ENCODE results near the gene SOST. TPM values are rescaled to one million over a fixed set of nuclear protein-coding genes. Genes with fewer than 3 reads are reported as not detected.

SOST gene
- total RNA-seq, 2 experiments from 2014 or later: not detected

- no peak overlapping the region for H3K27ac Mint-ChIP-seq
- no peak for DNase-seq
- no peaks in the 10 kb centered on the region for H3K4me1 Mint-ChIP-seq
- no peaks in the 10 kb centered on the region for H3K9me3 Mint-ChIP-seq
- no peak overlapping the region for H3K4me3 Mint-ChIP-seq
- peaks cover 10% of the 10 kb centered on the region for H3K27me3 Mint-ChIP-seq
- no peaks in the 10 kb centered on the region for H3K36me3 Mint-ChIP-seq
Measured at GRCh38 chr17:43736389-43736788, 22.2 kb downstream of the SOST start.

DNA sequence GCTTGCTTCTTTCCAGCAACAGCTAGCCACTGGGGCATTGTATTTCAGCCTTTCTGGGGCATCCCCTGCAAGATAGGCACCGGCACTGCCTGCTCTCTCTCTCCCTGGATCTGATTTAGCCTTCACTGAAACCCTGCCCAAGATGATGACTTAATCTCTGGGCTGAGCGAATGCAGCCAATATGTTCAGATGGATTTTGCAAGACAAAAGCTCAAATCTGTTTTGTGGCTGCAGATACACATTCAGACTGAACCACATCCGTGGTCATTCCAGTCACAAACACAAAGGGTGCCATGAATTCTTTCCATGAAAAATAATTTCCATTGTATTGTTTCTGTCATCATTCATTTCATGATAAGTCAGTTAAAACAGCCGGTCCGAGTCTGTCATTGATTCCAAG is 24.2 kb downstream of the SOST start:
- Mint-ChIP-seq H3K9me3 (no peaks in the 10 kb centered on the region), H3K4me1 (no peaks in the 10 kb centered on the region), H3K27ac (no peak overlapping the region), H3K4me3 (no peak overlapping the region), H3K27me3 (peaks cover 4% of the 10 kb centered on the region), H3K36me3 (no peaks in the 10 kb centered on the region)
- no peak for DNase-seq

DNA sequence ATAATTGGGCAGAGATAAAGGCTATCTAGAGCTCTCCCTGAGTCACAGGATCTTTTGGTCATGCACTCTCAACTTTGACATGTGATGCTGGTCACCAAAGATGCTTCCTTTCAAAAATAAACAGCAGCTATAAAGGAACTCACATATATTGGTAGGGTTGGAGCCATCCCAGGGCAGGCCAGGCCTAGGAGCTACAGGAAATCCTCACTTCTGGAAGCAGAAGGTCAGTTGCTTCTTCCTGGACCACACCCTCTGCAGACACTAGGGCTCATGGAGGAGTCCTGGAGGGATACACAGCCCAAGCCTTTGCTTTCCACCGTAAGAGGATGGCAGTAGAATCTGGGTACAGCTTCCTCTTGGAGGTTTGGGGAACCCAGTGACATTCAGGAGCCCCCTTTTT is 24.6 kb downstream of the SOST start:
- no peaks in the 10 kb centered on the region for H3K4me1 Mint-ChIP-seq
- DNase-seq: no peak
- H3K9me3 Mint-ChIP-seq: no peaks in the 10 kb centered on the region
- H3K36me3 Mint-ChIP-seq: no peaks in the 10 kb centered on the region
- H3K27ac Mint-ChIP-seq: no peak overlapping the region
- H3K27me3 Mint-ChIP-seq: no peaks in the 10 kb centered on the region
- H3K4me3 Mint-ChIP-seq: no peak overlapping the region

DNA sequence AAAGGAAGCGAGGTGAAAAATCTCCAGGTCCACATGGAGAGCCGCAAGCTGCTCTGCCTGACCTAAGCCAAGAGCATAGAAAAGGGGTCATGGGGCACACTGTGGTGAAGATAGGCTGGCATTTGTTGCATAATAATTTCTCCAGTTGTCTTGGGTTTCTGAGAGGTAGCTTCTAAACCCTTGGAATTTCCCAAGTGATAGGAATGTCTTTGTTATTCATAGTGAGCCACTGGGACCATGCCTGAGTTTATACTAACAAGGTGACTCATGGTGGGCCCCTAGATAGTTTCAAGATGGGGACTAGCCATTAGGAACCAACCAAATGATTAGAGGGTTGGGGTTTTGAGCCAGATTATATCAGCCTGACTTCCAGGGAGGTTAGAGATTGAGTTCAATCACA is 25.6 kb downstream of the SOST start:
- Mint-ChIP-seq H3K36me3 (no peaks in the 10 kb centered on the region), H3K4me1 (no peaks in the 10 kb centered on the region), H3K9me3 (no peaks in the 10 kb centered on the region), H3K4me3 (no peak overlapping the region), H3K27ac (no peak overlapping the region), H3K27me3 (no peaks in the 10 kb centered on the region)
- no peak for DNase-seq

GRCh38 chr17:43728081-43728480 is 30.5 kb downstream of the SOST start:
- no peaks in the 10 kb centered on the region for H3K36me3 Mint-ChIP-seq
- no peaks in the 10 kb centered on the region for H3K27me3 Mint-ChIP-seq
- no peaks in the 10 kb centered on the region for H3K4me1 Mint-ChIP-seq
- no peak for DNase-seq
- no peaks in the 10 kb centered on the region for H3K9me3 Mint-ChIP-seq
- no peak overlapping the region for H3K27ac Mint-ChIP-seq
- H3K4me3 Mint-ChIP-seq: no peak overlapping the region

- DNase-seq: no peak
- peaks cover 14% of the 10 kb centered on the region for H3K4me1 Mint-ChIP-seq
- no peak overlapping the region for H3K27ac Mint-ChIP-seq
- H3K36me3 Mint-ChIP-seq: peaks cover 2% of the 10 kb centered on the region
- H3K9me3 Mint-ChIP-seq: peaks cover 1% of the 10 kb centered on the region
- no peaks in the 10 kb centered on the region for H3K27me3 Mint-ChIP-seq
- H3K4me3 Mint-ChIP-seq: no peak overlapping the region
Measured at GRCh38 chr17:43723697-43724359, 34.8 kb downstream of the SOST start.

DNA sequence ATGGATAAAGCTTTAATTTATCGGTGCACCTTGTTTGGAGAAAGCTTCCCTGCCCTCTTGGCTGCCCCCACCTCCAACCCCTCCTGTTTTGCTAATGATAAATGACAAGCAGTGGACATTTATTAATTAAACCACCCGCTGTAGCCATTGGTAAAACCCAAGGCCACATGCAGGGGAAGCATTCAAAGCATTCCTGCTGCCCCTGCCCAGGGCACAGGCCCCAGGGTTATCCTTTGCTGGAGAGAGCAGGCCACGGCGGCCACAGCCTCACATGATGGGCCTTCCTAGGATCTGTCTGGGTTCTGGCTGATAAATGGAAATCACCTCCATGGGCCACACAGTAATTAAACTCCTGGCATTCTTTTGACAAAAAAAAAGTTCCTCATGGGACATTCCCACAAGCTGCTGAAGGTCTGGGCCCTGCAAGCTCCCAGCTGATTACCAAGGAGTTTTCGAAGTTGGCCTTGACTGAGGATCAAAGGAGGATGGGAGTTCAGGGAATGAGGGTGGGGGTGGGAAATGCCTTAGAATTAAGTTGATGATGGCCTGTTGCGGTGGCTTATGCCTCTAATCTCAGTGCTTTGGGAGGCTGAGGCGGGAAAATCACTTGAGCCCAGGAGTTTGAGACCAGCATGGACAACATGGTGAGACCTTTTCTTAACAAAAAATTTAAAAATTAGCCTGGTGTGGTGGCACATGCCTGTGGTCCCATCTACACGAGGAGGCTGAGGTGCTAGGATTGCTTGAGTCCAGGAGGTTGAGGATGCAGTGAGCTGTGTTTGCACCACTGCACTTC is 35.5 kb downstream of the SOST start:
- peaks cover 14% of the 10 kb centered on the region for H3K4me1 Mint-ChIP-seq
- no peak overlapping the region for H3K27ac Mint-ChIP-seq
- no peak overlapping the region for H3K4me3 Mint-ChIP-seq
- no peak for DNase-seq
- H3K36me3 Mint-ChIP-seq: peaks cover 2% of the 10 kb centered on the region
- no peaks in the 10 kb centered on the region for H3K27me3 Mint-ChIP-seq
- H3K9me3 Mint-ChIP-seq: peaks cover 1% of the 10 kb centered on the region

- H3K27me3 Mint-ChIP-seq: no peaks in the 10 kb centered on the region
- no peak overlapping the region for H3K4me3 Mint-ChIP-seq
- H3K9me3 Mint-ChIP-seq: peaks cover 1% of the 10 kb centered on the region
- H3K36me3 Mint-ChIP-seq: peaks cover 2% of the 10 kb centered on the region
- DNase-seq: no peak
- peaks cover 14% of the 10 kb centered on the region for H3K4me1 Mint-ChIP-seq
- no peak overlapping the region for H3K27ac Mint-ChIP-seq
Measured at GRCh38 chr17:43722269-43722619, 36.3 kb downstream of the SOST start.

GRCh38 chr17:43721537-43722268 is 36.9 kb downstream of the SOST start:
- Mint-ChIP-seq H3K27ac (no peak overlapping the region), H3K9me3 (peaks cover 1% of the 10 kb centered on the region), H3K27me3 (no peaks in the 10 kb centered on the region), H3K4me1 (peaks cover 14% of the 10 kb centered on the region), H3K4me3 (peak overlapping the region; percentile 87), H3K36me3 (peaks cover 2% of the 10 kb centered on the region)
- DNase-seq: no peak

DNA sequence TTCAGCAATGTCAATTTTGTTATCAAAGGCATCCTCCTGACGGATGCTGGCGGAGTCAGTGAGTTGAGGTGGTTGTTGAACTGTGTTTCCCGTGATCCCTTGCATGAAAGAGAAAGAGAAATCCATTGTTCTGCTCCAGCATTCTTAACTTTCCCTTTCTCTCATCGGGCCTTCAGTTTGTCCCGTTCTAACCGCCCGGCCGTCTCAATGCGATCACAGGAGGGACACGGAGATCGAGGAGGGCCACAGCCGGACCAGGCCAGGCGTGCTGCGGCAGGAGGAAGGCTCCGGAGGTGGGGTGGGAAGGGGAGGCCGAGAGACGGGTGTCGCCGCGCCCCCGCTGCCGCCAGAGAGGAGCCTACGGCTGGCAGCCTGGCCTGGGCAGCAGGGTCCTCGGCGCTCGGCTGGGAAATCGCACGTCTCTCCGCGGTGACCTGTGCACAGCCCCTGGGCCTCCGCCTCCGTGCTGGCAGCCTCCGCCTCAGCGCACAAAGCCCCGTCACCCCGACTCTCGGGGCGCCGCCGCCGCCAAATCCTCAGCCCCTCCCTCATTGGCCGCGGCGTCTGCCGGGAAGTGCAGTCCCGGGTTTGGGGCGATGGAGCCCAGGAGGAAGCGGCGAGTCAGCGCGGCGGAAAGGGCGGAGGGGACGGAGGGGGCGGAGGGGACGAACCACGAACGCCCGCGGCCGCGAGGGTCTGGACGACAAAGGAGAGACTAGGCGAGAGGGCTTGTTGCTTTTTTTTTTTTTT is 38.1 kb downstream of the SOST start:
- DNase-seq: peak; percentile 82
- Mint-ChIP-seq H3K27ac (peak overlapping the region; percentile 96), H3K27me3 (peaks cover 10% of the 10 kb centered on the region)

DNA sequence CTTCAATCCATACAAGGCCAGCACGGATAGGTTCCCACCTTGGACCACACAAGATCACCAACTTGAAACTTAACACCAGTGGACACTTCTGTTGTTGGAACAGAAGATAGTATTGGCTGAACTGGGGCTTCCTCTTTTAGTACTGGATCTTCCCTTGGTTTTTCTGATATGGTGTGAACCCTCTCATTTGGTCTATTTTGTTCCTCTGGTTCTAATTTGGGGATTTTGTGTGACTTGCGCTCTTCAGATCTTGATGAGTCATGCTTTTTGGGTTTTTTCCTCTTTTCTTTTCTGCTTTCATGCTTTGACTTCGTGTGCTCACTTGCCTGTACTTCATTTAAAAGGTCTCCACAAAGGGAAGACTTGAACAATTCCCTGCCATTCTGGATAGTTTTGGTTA is 39.0 kb downstream of the SOST start:
- H3K27ac Mint-ChIP-seq: peak overlapping the region; percentile 96
- peaks cover 14% of the 10 kb centered on the region for H3K4me1 Mint-ChIP-seq
- no peak for DNase-seq
- peaks cover 2% of the 10 kb centered on the region for H3K36me3 Mint-ChIP-seq
- peak overlapping the region; percentile 87 for H3K4me3 Mint-ChIP-seq
- peaks cover 1% of the 10 kb centered on the region for H3K9me3 Mint-ChIP-seq
- H3K27me3 Mint-ChIP-seq: peaks cover 19% of the 10 kb centered on the region

More for the DNA sequence above, 38.1 kb downstream of the SOST start:
- peaks cover 1% of the 10 kb centered on the region for H3K9me3 Mint-ChIP-seq
- H3K36me3 Mint-ChIP-seq: peaks cover 2% of the 10 kb centered on the region
- peaks cover 14% of the 10 kb centered on the region for H3K4me1 Mint-ChIP-seq
- peak overlapping the region; percentile 87 for H3K4me3 Mint-ChIP-seq

- H3K27ac Mint-ChIP-seq: no peak overlapping the region
- H3K9me3 Mint-ChIP-seq: peaks cover 1% of the 10 kb centered on the region
- peaks cover 27% of the 10 kb centered on the region for H3K27me3 Mint-ChIP-seq
- H3K4me3 Mint-ChIP-seq: no peak overlapping the region
- no peak for DNase-seq
- H3K4me1 Mint-ChIP-seq: peaks cover 20% of the 10 kb centered on the region
- H3K36me3 Mint-ChIP-seq: peaks cover 2% of the 10 kb centered on the region
Measured at GRCh38 chr17:43718544-43718943, 40.0 kb downstream of the SOST start.

DNA sequence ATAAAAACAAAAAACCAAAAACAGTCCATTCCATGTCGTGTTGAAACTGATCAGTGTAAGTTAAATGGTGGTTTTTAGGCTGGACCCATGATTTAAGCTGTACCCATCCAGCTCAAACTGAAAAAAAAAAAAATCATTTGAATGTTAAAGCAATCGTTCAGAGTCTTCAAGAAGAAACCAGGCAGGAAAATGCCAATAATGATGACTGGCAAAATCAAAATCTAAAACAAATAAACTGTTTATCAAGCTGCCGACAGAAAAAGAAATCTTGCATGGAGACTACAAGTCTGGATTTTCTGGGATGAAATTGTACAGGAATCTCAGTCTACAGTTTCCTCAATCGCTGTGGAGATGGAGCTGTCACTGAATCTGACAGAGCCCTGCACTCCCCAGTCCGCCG is 40.7 kb downstream of the SOST start:
- Mint-ChIP-seq H3K27ac (no peak overlapping the region), H3K36me3 (peaks cover 2% of the 10 kb centered on the region), H3K4me1 (peaks cover 24% of the 10 kb centered on the region), H3K4me3 (no peak overlapping the region), H3K9me3 (peaks cover 1% of the 10 kb centered on the region), H3K27me3 (peaks cover 34% of the 10 kb centered on the region)
- no peak for DNase-seq

GRCh38 chr17:43714465-43715149 is 44.0 kb downstream of the SOST start:
- Mint-ChIP-seq H3K4me3 (peak overlapping the region; percentile 9), H3K9me3 (no peaks in the 10 kb centered on the region), H3K36me3 (no peaks in the 10 kb centered on the region), H3K27ac (no peak overlapping the region), H3K27me3 (peaks cover 63% of the 10 kb centered on the region), H3K4me1 (peaks cover 15% of the 10 kb centered on the region)
- DNase-seq: no peak
